Ovary (tissue), 9 donors: ENCODE measurements around the gene SGMS1. TPM values are rescaled to one million over a fixed set of nuclear protein-coding genes. Genes with fewer than 3 reads are reported as not detected.

Experiments used
- DNase-seq, 5 donors: peaks; one replicate each; pipeline ENCODE4 v3.0.0-alpha.2; 2019 to 2020
- H3K27ac ChIP-seq, 2 donors: fragments of 200-600 bp; one replicate each; pipeline versions ENCODE4 v1.5.1 to v1.8.0; 2019 to 2022
- H3K27me3 ChIP-seq: fragments of 200-600 bp; one replicate; pipeline ENCODE4 v1.8.0; 2022
- H3K36me3 ChIP-seq: fragments of 200-600 bp; sonication (generic); one replicate; pipeline ENCODE4 v1.5.1; 2019
- H3K4me1 ChIP-seq: one replicate; pipeline ENCODE4 v1.8.1; 2013; ENCODE audit warnings: mild to moderate bottlenecking, moderate library complexity; ENCODE audit not compliant: insufficient read depth
- H3K4me3 ChIP-seq: fragments of 200-600 bp; sonication (generic); one replicate; pipeline ENCODE4 v1.5.1; 2017
- H3K9me3 ChIP-seq, 2 donors: fragments of 200-600 bp in 1 of 2; sonication (generic) in 1 of 2; one replicate each; pipeline versions ENCODE4 v1.5.1 to v1.8.1; 2013 to 2019; ENCODE audit warnings: mild to moderate bottlenecking in 1 of 2, moderate library complexity in 1 of 2
- EP300 ChIP-seq: sonication (generic); formaldehyde crosslinking; IDR thresholded peaks from one replicate; pipeline ENCODE4 v1.6.1; 2017; ENCODE audit warnings: antibody characterized with exemption
- POLR2A ChIP-seq: fragments of 450-650 bp; IDR thresholded peaks from one replicate; pipeline ENCODE4 v1.6.1; 2017; ENCODE audit warnings: antibody characterized with exemption, mild to moderate bottlenecking, moderate library complexity
- WGBS, 3 donors: extraction: QIAGEN DNeasy Blood & Tissue Kit in 1 of 3; methylation state at CpG; one replicate each; pipeline versions ENCODE4 v1.1.5 to v1.1.7; 2013 to 2017; 5-methylcytosine and 5-hydroxymethylcytosine counted together
- intact Hi-C, 4 donors: fragments of 100-400 bp; cut with DNase I; formaldehyde crosslinking; loops; one replicate each; pipeline versions ENCODE4 v1.11.0 to v1.15.1; 2022 to 2023
- polyA plus RNA-seq, 2 donors: library from polyadenylated mRNA; stranded (reverse); fragments of 200-250 nt in 1 of 2; fragments of 350-450 nt in 1 of 2; fragmentation: Illumina TruSeq in 1 of 2; extraction: RNeasy Lipid Tissue Mini Kit (QIAGEN cat#74804) in 1 of 2; gene quantifications; one replicate each; pipeline ENCODE4 v1.2.3, GENCODE V29; 2013 to 2014
- total RNA-seq, 7 donors: library from RNA; depleted of rRNA in 2 of 7; stranded (reverse); fragments of >200 nt in 2 of 7; fragmentation: NEBNext Ultra II Directional in 3 of 7; extraction: Animal tissue kit (Norgen Biotek cat#: 25700) in 3 of 7; gene quantifications; one replicate each; pipeline versions ENCODE4 v1.1.0 to v1.2.4, GENCODE V29; 2016 to 2023
- TF ChIP-seq, protein P1 (sequence below), 3 donors: fragments of 450-650 bp in 2 of 3; fragments of 200-600 bp in 1 of 3; IDR thresholded peaks; one replicate each; pipeline versions ENCODE4 v1.5.1 to v1.8.0; 2016 to 2022; ENCODE audit warnings: antibody characterized with exemption in 3 of 3, mild to moderate bottlenecking in 1 of 3
- donor health status: DM: no; HTN: no; CAD: no; lungs with moderate emphysema.
- donor health status: DM: no; HTN: no; CAD: no.
- donor health status: Bipolar disorder and iron deficiency.
- donor health status: DM: yes; HTN: yes; CAD: no.
- donor health status: DM: no; HTN: no; CAD: no.
- donor health status: DM: yes; HTN: yes; CAD: no.

The SGMS1 gene
- total and polyA plus RNA-seq, 9 donors: 15.6 to 90.0 (median 39.0) TPM

DNA sequence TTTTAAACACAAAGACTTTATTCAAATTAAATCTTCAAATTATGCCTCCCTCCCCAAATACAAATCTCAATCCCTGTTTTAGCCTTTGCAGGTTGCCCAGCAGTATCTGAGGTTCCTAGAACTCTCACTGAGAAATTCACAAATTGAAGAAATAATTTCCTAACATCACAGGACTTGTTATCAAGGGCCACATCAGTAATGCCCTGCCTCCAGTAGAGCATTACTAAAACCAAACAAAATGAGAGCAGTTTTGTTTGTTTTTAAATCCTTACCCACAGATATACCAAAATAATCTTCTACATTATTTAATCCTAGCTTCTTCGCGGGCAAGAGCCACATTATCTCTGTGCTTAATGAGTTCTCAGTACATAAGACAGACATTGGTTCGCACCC, 152.2 kb downstream of the SGMS1 start:
- Histone ChIP-seq H3K4me3 (no peak overlapping the region), H3K27ac (no peak overlapping the region), H3K36me3 (no peaks in the 10 kb centered on the region), H3K4me1 (peaks cover 2% of the 10 kb centered on the region), H3K27me3 (no peaks in the 10 kb centered on the region), H3K9me3 (no peaks in the 10 kb centered on the region)
- intact Hi-C loops: no loop called here
- no peak for TF ChIP-seq EP300
- TF ChIP-seq, protein P1, sequence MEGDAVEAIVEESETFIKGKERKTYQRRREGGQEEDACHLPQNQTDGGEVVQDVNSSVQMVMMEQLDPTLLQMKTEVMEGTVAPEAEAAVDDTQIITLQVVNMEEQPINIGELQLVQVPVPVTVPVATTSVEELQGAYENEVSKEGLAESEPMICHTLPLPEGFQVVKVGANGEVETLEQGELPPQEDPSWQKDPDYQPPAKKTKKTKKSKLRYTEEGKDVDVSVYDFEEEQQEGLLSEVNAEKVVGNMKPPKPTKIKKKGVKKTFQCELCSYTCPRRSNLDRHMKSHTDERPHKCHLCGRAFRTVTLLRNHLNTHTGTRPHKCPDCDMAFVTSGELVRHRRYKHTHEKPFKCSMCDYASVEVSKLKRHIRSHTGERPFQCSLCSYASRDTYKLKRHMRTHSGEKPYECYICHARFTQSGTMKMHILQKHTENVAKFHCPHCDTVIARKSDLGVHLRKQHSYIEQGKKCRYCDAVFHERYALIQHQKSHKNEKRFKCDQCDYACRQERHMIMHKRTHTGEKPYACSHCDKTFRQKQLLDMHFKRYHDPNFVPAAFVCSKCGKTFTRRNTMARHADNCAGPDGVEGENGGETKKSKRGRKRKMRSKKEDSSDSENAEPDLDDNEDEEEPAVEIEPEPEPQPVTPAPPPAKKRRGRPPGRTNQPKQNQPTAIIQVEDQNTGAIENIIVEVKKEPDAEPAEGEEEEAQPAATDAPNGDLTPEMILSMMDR (IDR thresholded peaks at IDR 0.05): no peak
- TF ChIP-seq POLR2A: no peak
- WGBS, 3 donors: 68 to 93% (median 77%) methylated on average over 3 of the region's 3 CpGs
- DNase-seq: no peak

DNA sequence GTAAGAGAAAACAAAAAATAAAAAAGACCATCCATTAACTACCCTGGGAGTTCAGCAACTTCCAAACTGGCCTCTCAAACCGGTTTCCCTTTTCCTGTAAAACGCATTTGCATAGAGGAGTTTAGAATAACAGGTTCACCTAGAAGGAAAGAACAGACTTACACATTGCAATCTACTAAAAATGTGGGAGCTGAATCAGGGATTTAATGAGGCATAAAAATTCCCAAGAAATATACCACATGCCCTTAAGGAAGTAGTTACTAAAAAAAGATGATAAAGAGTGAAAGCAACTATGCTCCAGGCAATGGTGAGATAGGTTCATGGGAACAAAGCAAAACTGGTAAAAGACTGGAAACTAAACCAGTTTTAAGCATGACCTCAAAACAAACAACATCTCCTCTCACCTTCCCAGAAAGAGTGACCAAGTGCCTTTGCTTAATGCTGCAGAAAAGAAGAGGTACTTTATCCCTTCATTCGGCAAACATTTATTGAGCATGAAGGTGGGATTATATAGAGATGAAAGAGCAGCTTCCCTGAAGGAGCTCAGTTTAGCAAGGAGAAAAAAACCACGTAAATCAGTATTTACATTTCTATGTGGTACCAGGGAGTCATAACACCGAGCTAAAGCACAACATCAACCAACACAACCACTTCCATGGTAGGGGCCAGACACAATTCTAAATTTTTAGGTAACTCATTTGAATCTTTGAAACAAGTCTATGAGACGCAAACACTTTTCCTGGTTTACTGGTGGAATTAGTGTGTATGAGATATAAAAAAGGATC, 152.8 kb downstream of the SGMS1 start:
- no peak for DNase-seq
- Histone ChIP-seq H3K9me3 (no peaks in the 10 kb centered on the region), H3K27ac (no peak overlapping the region), H3K4me3 (no peak overlapping the region), H3K36me3 (no peaks in the 10 kb centered on the region), H3K27me3 (no peaks in the 10 kb centered on the region), H3K4me1 (peaks cover 2% of the 10 kb centered on the region)
- intact Hi-C loops: no loop called here
- TF ChIP-seq POLR2A (no peak), EP300 (no peak)
- TF ChIP-seq, protein P1 (IDR thresholded peaks at IDR 0.05): no peak
- 53 to 70% (median 61%) methylated on average over 6 of the region's 6 CpGs for WGBS, 3 donors

DNA sequence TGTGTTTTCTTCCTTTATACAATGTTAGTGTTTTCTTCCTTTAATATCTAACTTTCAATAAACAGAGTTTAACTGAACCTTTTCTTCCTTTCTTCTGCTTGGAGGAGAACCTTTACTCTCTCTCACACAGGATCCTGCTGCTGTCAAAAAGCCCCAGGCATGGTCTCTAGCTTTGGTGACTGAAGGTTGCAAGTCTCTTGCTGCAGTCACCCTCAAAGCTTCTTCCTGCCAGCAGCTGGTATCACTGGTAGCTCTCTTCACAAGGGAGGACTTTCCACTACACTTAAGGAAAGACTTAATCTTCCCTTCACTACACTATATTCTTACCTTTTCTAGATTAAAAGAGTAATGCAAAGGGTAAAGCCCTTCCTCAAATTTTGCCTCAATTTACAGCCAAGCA, 153.4 kb downstream of the SGMS1 start:
- no peak for DNase-seq
- Histone ChIP-seq H3K27ac (no peak overlapping the region), H3K27me3 (no peaks in the 10 kb centered on the region), H3K36me3 (no peaks in the 10 kb centered on the region), H3K9me3 (no peaks in the 10 kb centered on the region), H3K4me3 (no peak overlapping the region), H3K4me1 (peaks cover 2% of the 10 kb centered on the region)
- intact Hi-C loops: no loop called here
- TF ChIP-seq POLR2A (no peak), EP300 (no peak)
- TF ChIP-seq, protein P1 (IDR thresholded peaks at IDR 0.05): no peak

DNA sequence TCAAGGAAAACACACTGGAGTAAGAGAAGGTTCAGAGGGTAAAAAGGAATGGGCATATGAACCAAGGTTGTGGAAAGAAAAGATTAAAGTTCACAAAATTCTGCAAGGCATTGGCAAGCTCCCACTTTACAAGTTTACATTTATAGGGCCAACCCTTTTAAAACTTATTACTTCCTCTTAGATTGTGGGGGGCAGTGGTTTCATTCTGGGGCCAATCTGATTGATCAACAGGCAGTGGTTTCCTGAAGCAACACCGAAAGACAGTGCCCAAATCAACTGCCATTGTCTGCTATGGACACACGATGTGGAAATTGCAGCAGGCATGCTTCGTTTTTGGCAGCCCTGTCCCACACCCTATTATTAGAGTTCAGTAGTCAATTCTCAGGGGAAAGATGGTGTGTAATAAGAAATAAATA, 154.0 kb downstream of the SGMS1 start:
- Histone ChIP-seq H3K9me3 (no peaks in the 10 kb centered on the region), H3K4me1 (peaks cover 2% of the 10 kb centered on the region), H3K27ac (no peak overlapping the region), H3K4me3 (no peak overlapping the region), H3K36me3 (no peaks in the 10 kb centered on the region), H3K27me3 (no peaks in the 10 kb centered on the region)
- TF ChIP-seq, protein P1 (IDR thresholded peaks at IDR 0.05): no peak
- TF ChIP-seq EP300: no peak
- intact Hi-C loops: no loop called here
- DNase-seq: no peak
- 57 to 67% (median 58%) methylated on average over 3 of the region's 3 CpGs for WGBS, 3 donors
